PFSK-1 (cell line): ENCODE data around the gene NR3C1.

ENCODE experiments used
- FOXP2 ChIP-seq: optimal IDR thresholded peaks from 2 replicates; pipeline ENCODE3; 2011; ENCODE audit warnings: borderline replicate concordance, control low read depth, inconsistent platforms; ENCODE audit not compliant: insufficient read depth; ENCODE audit errors: extremely low read length, extremely low read depth
- POLR2AphosphoS5 ChIP-seq: IDR thresholded peaks from 2 replicates; pipeline ENCODE4 v1.6.1; 2012; ENCODE audit warnings: low read depth, mild to moderate bottlenecking, control low read depth, low read length, moderate library complexity
- SIN3A ChIP-seq: IDR thresholded peaks from 2 replicates; pipeline ENCODE4 v1.6.1; 2012; ENCODE audit warnings: mild to moderate bottlenecking, low read length, moderate library complexity, borderline replicate concordance; ENCODE audit not compliant: insufficient read depth

DNA sequence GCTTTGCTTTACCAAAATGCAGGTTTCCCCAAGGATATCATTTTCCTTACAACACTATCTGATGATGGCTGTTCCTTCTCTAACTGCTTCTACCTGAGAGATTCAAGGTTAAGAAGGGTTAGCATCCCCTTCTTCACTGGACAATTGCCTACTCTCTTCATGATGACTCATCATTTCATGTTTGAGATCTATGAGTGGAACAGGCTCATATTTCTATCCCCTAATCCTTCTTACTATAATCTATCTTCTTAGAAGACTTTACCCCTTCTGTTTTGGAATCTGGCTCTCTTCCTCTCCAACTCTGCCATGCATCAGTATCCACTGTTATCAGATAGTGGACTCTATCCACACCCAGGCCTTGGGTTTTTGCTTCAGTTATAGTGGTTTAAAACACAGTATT, 54.3 kb downstream of the NR3C1 start:
- TF ChIP-seq POLR2AphosphoS5 (no peak), FOXP2 (no peak), SIN3A (no peak)
